ENCODE results near the gene SLC25A1. TPM values are rescaled to one million over a fixed set of nuclear protein-coding genes. Genes with fewer than 3 reads are reported as not detected.

SLC25A1 gene
- polyA plus RNA-seq, 5 donors: 38.3 to 83.2 (median 45.6) TPM

- no peak for DNase-seq
Observed at GRCh38 chr22:19143212-19143611, 35.3 kb downstream of the SLC25A1 start.

GRCh38 chr22:19142394-19142793 is 36.1 kb downstream of the SLC25A1 start:
- DNase-seq: no peak

- no peak for DNase-seq
Observed at GRCh38 chr22:19139974-19140373, 38.6 kb downstream of the SLC25A1 start.

GRCh38 chr22:19139001-19139356 is 39.6 kb downstream of the SLC25A1 start:
- DNase-seq: no peak

- no peak for DNase-seq
Observed at GRCh38 chr22:19138217-19139000, 40.1 kb downstream of the SLC25A1 start.

GRCh38 chr22:19137384-19138216 is 40.9 kb downstream of the SLC25A1 start:
- no peak for DNase-seq

GRCh38 chr22:19136915-19137314 is 41.6 kb downstream of the SLC25A1 start:
- no peak for DNase-seq

GRCh38 chr22:19134874-19135273 is 43.7 kb downstream of the SLC25A1 start:
- DNase-seq: no peak

- DNase-seq: no peak
Observed at GRCh38 chr22:19134176-19134831, 44.2 kb downstream of the SLC25A1 start.

- DNase-seq: no peak
Observed at GRCh38 chr22:19133561-19133960, 45.0 kb downstream of the SLC25A1 start.

- DNase-seq: no peak
Observed at GRCh38 chr22:19132693-19133400, 45.7 kb downstream of the SLC25A1 start.

- DNase-seq: no peak
Observed at GRCh38 chr22:19132153-19132552, 46.4 kb downstream of the SLC25A1 start.

- no peak for DNase-seq
Observed at GRCh38 chr22:19131685-19132015, 46.9 kb downstream of the SLC25A1 start.

- no peak for DNase-seq
Observed at GRCh38 chr22:19130959-19131684, 47.4 kb downstream of the SLC25A1 start, which contains the start of gene TSSK2. Gene TSSK2 (plus strand): TSS chr22:19131308. CDS start chr22:19131400, 92 bp downstream.

- DNase-seq: no peak
Observed at GRCh38 chr22:19129871-19130270, 48.7 kb downstream of the SLC25A1 start.

GRCh38 chr22:19128946-19129727 is 49.4 kb downstream of the SLC25A1 start:
- DNase-seq: no peak

- DNase-seq: no peak
Observed at GRCh38 chr22:19128009-19128401, 50.5 kb downstream of the SLC25A1 start.

GRCh38 chr22:19127329-19128008 is 51.1 kb downstream of the SLC25A1 start:
- DNase-seq: no peak

Measured in right lung (tissue), 5 donors.